ENCODE measurements around the gene PCSK1. TPM values are rescaled to one million over a fixed set of nuclear protein-coding genes. Genes with fewer than 3 reads are reported as not detected.

Gene PCSK1
- total RNA-seq (2021; ENCODE audit: unreplicated experiment) (not detected), Bru-seq, nascent RNA (not detected), BruChase-seq, experiment 1, labeled RNA remaining after a 6-hour chase (not detected), BruChase-seq, experiment 2, labeled RNA remaining after a 2-hour chase (not detected)
- polyA plus RNA-seq (2012), result not detected in 2 replicates
- long read RNA-seq, result 0 reads

DNA sequence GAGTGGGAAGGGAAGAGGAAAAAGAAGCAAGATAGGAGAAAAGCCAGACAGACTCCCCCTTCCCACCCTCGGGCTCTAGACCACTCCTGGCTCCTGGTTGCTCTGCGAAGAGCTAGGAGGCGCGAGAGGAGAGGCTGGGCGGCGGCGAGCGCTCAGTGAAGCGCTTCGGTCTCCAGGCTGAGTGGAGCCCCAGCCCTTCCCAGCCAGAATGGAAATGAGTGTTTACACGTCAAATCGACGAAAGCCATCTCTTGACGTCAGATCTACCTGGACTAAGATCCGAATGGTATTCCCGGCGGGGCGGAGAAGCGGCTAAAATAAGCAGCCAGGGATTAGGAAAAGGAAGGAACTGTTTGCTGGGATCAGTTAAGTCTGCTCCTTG, at the start of gene PCSK1:
TSS of gene PCSK1 (minus strand) at position 183 of the 382 bp plus-strand sequence. CDS start 206 bp downstream, outside the sequence.
- BruUV-seq (replicated peaks), result no TSS peak
- DNase-seq (ENCODE audit: low read depth, low spot score) (no peak), ATAC-seq (no peak)
- Histone ChIP-seq H3K9me3 (ENCODE audit: control insufficient read depth in 1 of 2, insufficient read depth in 1 of 2, low read depth in 1 of 2, low read length in 2 of 2) (no peaks in the 10 kb centered on the region), H3K79me2 (ENCODE audit: insufficient read depth, low read length) (no peaks in the 10 kb centered on the region), H4K20me1 (ENCODE audit: insufficient read depth) (no peaks in the 10 kb centered on the region), H3K4me3 (replicated peaks in 1 of 2; ENCODE audit: low read depth in 1 of 2, low read length in 2 of 2) (no peak within 1 kb of the TSS), H3K36me3 (ENCODE audit: control insufficient read depth in 1 of 2, insufficient read depth in 2 of 2, low read length in 2 of 2) (no peaks in the 10 kb centered on the region), H3K9ac (ENCODE audit: low read length) (no peak within 1 kb of the TSS), H3K9me2 (ENCODE audit: insufficient read depth) (no peaks in the 10 kb centered on the region), H3K27ac (ENCODE audit: low read depth, low read length) (no peak within 1 kb of the TSS), H3K4me1 (ENCODE audit: control insufficient read depth in 1 of 2, insufficient read depth in 2 of 2, low read length in 2 of 2) (peaks cover 0 to 4% of the 10 kb centered on the region in 2 experiments; a peak in 2 of 4 replicates), H3K27me3 (ENCODE audit: insufficient read depth, low read length) (peaks cover 34% of the 10 kb centered on the region), H3K4me2 (ENCODE audit: low read length) (no peak within 1 kb of the TSS), H2AFZ (ENCODE audit: low read depth, low read length, poor library complexity, severe bottlenecking) (no peak within 1 kb of the TSS)
- POLR2A ChIA-PET, result no interaction called here
- CTCF ChIA-PET, result no interaction called here
- RAD21 ChIA-PET (ENCODE audit: low non-redundant PET in 1 of 2, low total read pairs in 2 of 2, uncharacterized antibody in 2 of 2, unreplicated experiment in 2 of 2), result no interaction called here
- TF ChIP-seq JUND (IDR thresholded peaks at IDR 0.05) (no peak), FOSL1 (IDR thresholded peaks at IDR 0.05; ENCODE audit: low read depth) (no peak), SIN3A (IDR thresholded peaks at IDR 0.05; ENCODE audit: low read depth) (no peak), POLR2A (IDR thresholded peaks at IDR 0.05; ENCODE audit: borderline replicate concordance, extremely low read depth, insufficient read depth, insufficient read length) (no peak), ATF3 (IDR thresholded peaks at IDR 0.05) (no peak), YY1 (IDR thresholded peaks at IDR 0.05; ENCODE audit: extremely low read depth, insufficient replicate concordance, low read depth, low read length) (no peak), EZH2 (IDR thresholded peaks at IDR 0.05) (no peak), CBX3 (IDR thresholded peaks at IDR 0.05; ENCODE audit: low read depth) (no peak), ZFX (IDR thresholded peaks at IDR 0.05) (no peak), SP1 (IDR thresholded peaks at IDR 0.05; ENCODE audit: low read depth) (no peak), EGR1 (IDR thresholded peaks at IDR 0.05; ENCODE audit: low read depth) (no peak)
- TF ChIP-seq, protein P1, sequence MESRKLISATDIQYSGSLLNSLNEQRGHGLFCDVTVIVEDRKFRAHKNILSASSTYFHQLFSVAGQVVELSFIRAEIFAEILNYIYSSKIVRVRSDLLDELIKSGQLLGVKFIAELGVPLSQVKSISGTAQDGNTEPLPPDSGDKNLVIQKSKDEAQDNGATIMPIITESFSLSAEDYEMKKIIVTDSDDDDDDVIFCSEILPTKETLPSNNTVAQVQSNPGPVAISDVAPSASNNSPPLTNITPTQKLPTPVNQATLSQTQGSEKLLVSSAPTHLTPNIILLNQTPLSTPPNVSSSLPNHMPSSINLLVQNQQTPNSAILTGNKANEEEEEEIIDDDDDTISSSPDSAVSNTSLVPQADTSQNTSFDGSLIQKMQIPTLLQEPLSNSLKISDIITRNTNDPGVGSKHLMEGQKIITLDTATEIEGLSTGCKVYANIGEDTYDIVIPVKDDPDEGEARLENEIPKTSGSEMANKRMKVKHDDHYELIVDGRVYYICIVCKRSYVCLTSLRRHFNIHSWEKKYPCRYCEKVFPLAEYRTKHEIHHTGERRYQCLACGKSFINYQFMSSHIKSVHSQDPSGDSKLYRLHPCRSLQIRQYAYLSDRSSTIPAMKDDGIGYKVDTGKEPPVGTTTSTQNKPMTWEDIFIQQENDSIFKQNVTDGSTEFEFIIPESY (IDR thresholded peaks at IDR 0.05; ENCODE audit: extremely low read depth, insufficient replicate concordance, low read length), result no peak
- intact Hi-C loops (cut with micrococcal nuclease), result no loop called here

Data from HCT116 (cell line).